ENCODE results near the gene MAPKBP1.

- TF ChIP-seq POLR2A (IDR thresholded peaks at IDR 0.05; ENCODE audit: extremely low read depth, insufficient read length) = no peak
- no peak for TF ChIP-seq CTCF (IDR thresholded peaks at IDR 0.05; ENCODE audit: low read depth, low read length)
Measured at GRCh38 chr15:41795996-41796856, 21.9 kb downstream of the MAPKBP1 start.
